Osteoblast (primary cell): ENCODE results near the gene MELK. TPM values are rescaled to one million over a fixed set of nuclear protein-coding genes. Genes with fewer than 3 reads are reported as not detected.
"Not testable (repeated sequence)": the region's sequence is repeated elsewhere in the genome, so short reads cannot be mapped to it uniquely, and the experiment has no call there.

Experiments
- DNase-seq: peaks from one replicate; pipeline ENCODE4 v3.0.0; 2011; ENCODE audit warnings: low spot score, mixed read lengths; ENCODE audit not compliant: insufficient read length; ENCODE audit errors: missing footprints
- H2AFZ ChIP-seq: 2 replicates; pipeline ENCODE4 v1.6.0; 2011; ENCODE audit warnings: mild to moderate bottlenecking, low read length
- H3K27ac ChIP-seq: 2 replicates; pipeline ENCODE4 v1.5.1; 2011; ENCODE audit warnings: mild to moderate bottlenecking, low read depth, low read length, moderate library complexity
- H3K27me3 ChIP-seq: 2 replicates; pipeline ENCODE4 v1.6.0; 2012; ENCODE audit warnings: mild to moderate bottlenecking, control low read depth, inconsistent platforms, low read length, moderate library complexity; ENCODE audit not compliant: insufficient read depth
- H3K36me3 ChIP-seq: 2 replicates; pipeline ENCODE4 v1.5.1; 2011; ENCODE audit warnings: mild to moderate bottlenecking, low read length, control low read depth, moderate library complexity; ENCODE audit not compliant: insufficient read depth
- H3K4me1 ChIP-seq: 2 replicates; pipeline ENCODE4 v1.5.1; 2011; ENCODE audit warnings: mild to moderate bottlenecking, low read length, control low read depth, moderate library complexity; ENCODE audit not compliant: insufficient read depth
- H3K4me2 ChIP-seq: 2 replicates; pipeline ENCODE4 v1.6.0; 2011; ENCODE audit warnings: mild to moderate bottlenecking, low read length; ENCODE audit not compliant: insufficient read depth
- H3K4me3 ChIP-seq: fragments of 200-600 bp; sonication (generic); 3 replicates; pipeline ENCODE4 v1.5.1; 2012; ENCODE audit warnings: mild to moderate bottlenecking, low read length, inconsistent platforms; ENCODE audit not compliant: insufficient read depth
- H3K79me2 ChIP-seq: 2 replicates; pipeline ENCODE4 v1.6.0; 2012; ENCODE audit warnings: mild to moderate bottlenecking, low read length, control low read depth, inconsistent platforms; ENCODE audit not compliant: insufficient read depth
- H3K9me3 ChIP-seq: 2 replicates; pipeline ENCODE4 v1.5.1; 2011; ENCODE audit warnings: low read depth, low read length, control low read depth
- H4K20me1 ChIP-seq: 2 replicates; pipeline ENCODE4 v1.6.0; 2012; ENCODE audit warnings: mild to moderate bottlenecking, low read length, control low read depth; ENCODE audit not compliant: insufficient read depth
- CTCF ChIP-seq: IDR thresholded peaks from 2 replicates; pipeline ENCODE4 v1.5.1; 2011; ENCODE audit warnings: mild to moderate bottlenecking, low read depth, low read length, moderate library complexity; ENCODE audit errors: extremely low read depth
- total RNA-seq: library from RNA; depleted of rRNA; stranded (reverse); fragments of >200 nt; gene quantifications from 2 replicates; pipeline ENCODE4 v1.2.3, GENCODE V29; 2012

The MELK gene
- total RNA-seq, 1 donor: 8.3 TPM

DNA sequence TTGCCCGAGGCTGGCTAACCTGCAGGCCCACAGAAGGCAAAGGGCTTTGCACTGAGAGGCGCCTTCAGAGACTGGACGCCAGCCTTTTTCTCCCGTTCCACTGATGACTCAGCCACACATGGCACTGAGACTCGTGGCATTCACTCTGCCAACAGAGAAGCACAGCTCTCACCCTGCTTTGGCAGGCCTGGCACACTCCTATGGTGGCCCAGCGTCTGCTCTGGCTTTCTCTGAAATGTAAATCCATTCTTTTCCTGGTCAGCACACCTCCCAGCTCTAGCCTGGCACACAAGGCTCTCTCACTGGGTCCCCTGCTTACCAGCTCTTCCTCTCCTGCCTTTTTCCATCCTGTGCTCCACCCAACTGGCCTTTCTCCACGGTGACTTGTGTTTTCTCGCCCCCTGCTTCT lies 5.9 kb upstream of the MELK start:
- no peaks in the 10 kb centered on the region for H3K79me2 ChIP-seq
- peak; percentile 94 for DNase-seq
- no peaks in the 10 kb centered on the region for H3K36me3 ChIP-seq
- no peaks in the 10 kb centered on the region for H4K20me1 ChIP-seq
- H3K27ac ChIP-seq: peak overlapping the region; percentile 94
- peak overlapping the region; percentile 99 for H2AFZ ChIP-seq
- no peak for TF ChIP-seq CTCF
- H3K4me3 ChIP-seq: peak overlapping the region; percentile 16
- peak overlapping the region; percentile 55 for H3K4me2 ChIP-seq
- H3K9me3 ChIP-seq: no peaks in the 10 kb centered on the region
- H3K4me1 ChIP-seq: peaks cover 14% of the 10 kb centered on the region
- H3K27me3 ChIP-seq: no peaks in the 10 kb centered on the region

DNA sequence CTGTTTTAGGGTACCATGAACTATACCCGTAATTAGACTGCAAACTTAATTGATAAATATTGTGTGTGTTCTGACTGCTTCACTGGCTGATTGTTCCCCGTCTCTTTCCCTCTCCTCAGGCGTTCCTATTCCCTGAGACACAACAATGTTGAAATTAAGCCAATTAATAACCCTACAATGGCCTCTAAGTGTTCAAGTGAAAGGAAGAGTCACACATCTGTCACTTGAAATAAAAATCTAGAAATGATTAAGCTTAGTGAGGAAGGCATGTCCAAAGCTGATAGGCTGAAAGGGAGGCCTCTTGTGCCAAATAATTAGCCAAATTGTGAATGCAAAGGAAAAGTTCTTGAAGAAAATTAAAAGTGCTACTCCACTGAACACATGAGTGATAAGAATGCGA lies 4.0 kb upstream of the MELK start:
- H3K79me2 ChIP-seq, DNase-seq, H3K4me3 ChIP-seq, H3K36me3 ChIP-seq, H3K27me3 ChIP-seq, H4K20me1 ChIP-seq, H2AFZ ChIP-seq, H3K27ac ChIP-seq, H3K9me3 ChIP-seq, H3K4me2 ChIP-seq: not testable (repeated sequence)
- peaks cover 16% of the 10 kb centered on the region for H3K4me1 ChIP-seq

GRCh38 chr9:36571333-36571732 lies 1.4 kb upstream of the MELK start:
- Histone ChIP-seq H3K9me3 (no peaks in the 10 kb centered on the region), H2AFZ (no peak overlapping the region), H4K20me1 (no peaks in the 10 kb centered on the region), H3K27me3 (no peaks in the 10 kb centered on the region), H3K27ac (no peak overlapping the region), H3K4me3 (no peak overlapping the region), H3K36me3 (no peaks in the 10 kb centered on the region), H3K4me1 (peaks cover 32% of the 10 kb centered on the region), H3K79me2 (peaks cover 35% of the 10 kb centered on the region), H3K4me2 (no peak overlapping the region)
- no peak for TF ChIP-seq CTCF
- no peak for DNase-seq

DNA sequence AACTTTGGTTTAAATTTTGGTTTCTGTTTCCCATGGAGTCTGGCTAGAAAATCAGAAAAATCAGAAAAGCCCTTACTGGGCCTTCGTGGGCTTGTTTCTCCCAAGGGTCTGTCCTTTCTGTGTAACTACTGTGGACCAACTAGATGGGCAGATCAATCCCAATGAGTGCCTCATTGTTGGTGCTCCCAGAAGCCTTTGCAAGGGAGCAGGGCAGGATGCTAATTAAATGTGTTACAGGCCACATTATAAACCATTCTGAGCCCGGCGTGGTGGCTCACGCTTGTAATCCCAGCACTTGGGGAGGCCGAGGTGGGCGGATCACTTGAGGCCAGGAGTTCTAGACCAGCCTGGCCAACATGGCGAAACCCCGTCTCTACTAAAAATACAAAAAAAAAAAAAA lies 1.4 kb downstream of the MELK start:
- peak overlapping the region; percentile 97 for H2AFZ ChIP-seq
- DNase-seq, H4K20me1 ChIP-seq, H3K9me3 ChIP-seq, H3K27me3 ChIP-seq, H3K36me3 ChIP-seq: not testable (repeated sequence)
- peak overlapping the region; percentile 97 for H3K4me2 ChIP-seq
- H3K4me3 ChIP-seq: peak overlapping the region; percentile 90
- peak overlapping the region; percentile 81 for H3K27ac ChIP-seq
- peaks cover 62% of the 10 kb centered on the region for H3K79me2 ChIP-seq
- peaks cover 31% of the 10 kb centered on the region for H3K4me1 ChIP-seq

DNA sequence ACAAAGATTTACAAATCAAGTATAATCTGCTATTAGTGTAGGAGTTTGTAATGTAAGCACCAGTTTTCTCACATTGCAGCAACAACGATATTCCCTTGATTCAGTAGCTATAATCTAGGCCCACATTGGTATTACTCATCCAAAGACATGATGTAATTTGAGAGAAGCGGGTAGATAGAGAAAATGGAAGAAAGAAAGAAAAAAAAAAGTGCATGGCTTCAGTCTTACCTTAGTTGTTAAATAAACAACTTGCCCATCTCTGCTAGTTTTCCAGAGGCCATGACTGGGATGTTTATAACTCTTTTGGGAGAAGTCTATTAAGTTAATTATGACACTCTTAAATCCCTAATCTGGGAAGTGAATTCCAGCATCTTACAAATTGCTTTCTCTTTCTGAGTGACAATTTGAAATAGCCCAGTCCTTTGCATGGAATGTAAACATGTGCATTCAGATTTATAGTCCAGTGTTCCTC lies 2.8 kb downstream of the MELK start:
- H4K20me1 ChIP-seq: no peaks in the 10 kb centered on the region
- H2AFZ ChIP-seq: peak overlapping the region; percentile 33
- H3K79me2 ChIP-seq: peaks cover 76% of the 10 kb centered on the region
- no peak for TF ChIP-seq CTCF
- peaks cover 31% of the 10 kb centered on the region for H3K4me1 ChIP-seq
- peak; percentile 73 for DNase-seq
- peak overlapping the region; percentile 58 for H3K27ac ChIP-seq
- no peaks in the 10 kb centered on the region for H3K9me3 ChIP-seq
- no peaks in the 10 kb centered on the region for H3K36me3 ChIP-seq
- H3K4me3 ChIP-seq: peak overlapping the region; percentile 44
- H3K27me3 ChIP-seq: no peaks in the 10 kb centered on the region
- H3K4me2 ChIP-seq: peak overlapping the region; percentile 61
